ENCODE measurements around the gene RBM20. TPM values are rescaled to one million over a fixed set of nuclear protein-coding genes. Genes with fewer than 3 reads are reported as not detected.

The RBM20 gene
- total RNA-seq, 1 donor, result 1.0 TPM

GRCh38 chr10:110805292-110805691, 161.2 kb downstream of the RBM20 start:
- H3K27me3 ChIP-seq (ENCODE audit: insufficient read depth, low read length), result no peaks in the 10 kb centered on the region
- peaks cover 24% of the 10 kb centered on the region for H3K4me1 ChIP-seq (ENCODE audit: insufficient read depth, low read length)
- no peak overlapping the region for H3K4me3 ChIP-seq (ENCODE audit: low read length)
- H3K9me3 ChIP-seq (ENCODE audit: low read depth, low read length), result no peaks in the 10 kb centered on the region

GRCh38 chr10:110806335-110806734, 162.2 kb downstream of the RBM20 start:
- peaks cover 24% of the 10 kb centered on the region for H3K4me1 ChIP-seq (ENCODE audit: insufficient read depth, low read length)
- H3K9me3 ChIP-seq (ENCODE audit: low read depth, low read length), result no peaks in the 10 kb centered on the region
- no peak overlapping the region for H3K4me3 ChIP-seq (ENCODE audit: low read length)
- H3K27me3 ChIP-seq (ENCODE audit: insufficient read depth, low read length), result no peaks in the 10 kb centered on the region

DNA sequence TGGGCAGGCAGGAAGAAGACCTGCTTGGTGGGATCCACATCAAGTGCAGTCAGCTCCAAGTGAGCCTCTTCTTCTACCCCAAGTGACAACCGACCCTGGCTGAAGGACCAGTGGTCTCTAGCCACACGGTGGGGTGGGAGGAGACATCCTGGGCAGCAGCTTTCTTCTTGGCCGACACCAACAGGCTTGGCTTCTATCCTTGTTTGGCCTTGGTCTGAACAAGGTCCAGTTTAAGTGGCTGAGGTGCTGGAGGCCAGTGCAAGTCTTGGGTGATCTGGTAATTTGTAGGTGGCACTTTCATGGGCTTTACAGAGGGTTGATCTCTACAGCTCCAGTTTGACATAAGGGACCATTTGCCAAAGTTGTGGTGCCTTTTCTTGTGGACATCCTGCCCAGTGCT, 164.0 kb downstream of the RBM20 start:
- peaks cover 13% of the 10 kb centered on the region for H3K4me1 ChIP-seq (ENCODE audit: insufficient read depth, low read length)
- no peaks in the 10 kb centered on the region for H3K9me3 ChIP-seq (ENCODE audit: low read depth, low read length)
- no peak overlapping the region for H3K4me3 ChIP-seq (ENCODE audit: low read length)
- H3K27me3 ChIP-seq (ENCODE audit: insufficient read depth, low read length), result no peaks in the 10 kb centered on the region

- no peaks in the 10 kb centered on the region for H3K9me3 ChIP-seq (ENCODE audit: low read depth, low read length)
- H3K4me1 ChIP-seq (ENCODE audit: insufficient read depth, low read length), result peaks cover 8% of the 10 kb centered on the region
- H3K27me3 ChIP-seq (ENCODE audit: insufficient read depth, low read length), result no peaks in the 10 kb centered on the region
- H3K4me3 ChIP-seq (ENCODE audit: low read length), result no peak overlapping the region
Measured at GRCh38 chr10:110808615-110809014, 164.5 kb downstream of the RBM20 start.

GRCh38 chr10:110810625-110811024, 166.5 kb downstream of the RBM20 start:
- no peak overlapping the region for H3K4me3 ChIP-seq (ENCODE audit: low read length)
- no peaks in the 10 kb centered on the region for H3K27me3 ChIP-seq (ENCODE audit: insufficient read depth, low read length)
- no peaks in the 10 kb centered on the region for H3K4me1 ChIP-seq (ENCODE audit: insufficient read depth, low read length)
- no peaks in the 10 kb centered on the region for H3K9me3 ChIP-seq (ENCODE audit: low read depth, low read length)

GRCh38 chr10:110811791-110812581, 167.8 kb downstream of the RBM20 start:
- Histone ChIP-seq H3K4me1 (ENCODE audit: insufficient read depth, low read length) (no peaks in the 10 kb centered on the region), H3K4me3 (ENCODE audit: low read length) (no peak overlapping the region), H3K9me3 (ENCODE audit: low read depth, low read length) (no peaks in the 10 kb centered on the region), H3K27me3 (ENCODE audit: insufficient read depth, low read length) (no peaks in the 10 kb centered on the region)

GRCh38 chr10:110812583-110812982, 168.4 kb downstream of the RBM20 start:
- Histone ChIP-seq H3K4me3 (ENCODE audit: low read length) (no peak overlapping the region), H3K4me1 (ENCODE audit: insufficient read depth, low read length) (no peaks in the 10 kb centered on the region), H3K27me3 (ENCODE audit: insufficient read depth, low read length) (no peaks in the 10 kb centered on the region), H3K9me3 (ENCODE audit: low read depth, low read length) (no peaks in the 10 kb centered on the region)

DNA sequence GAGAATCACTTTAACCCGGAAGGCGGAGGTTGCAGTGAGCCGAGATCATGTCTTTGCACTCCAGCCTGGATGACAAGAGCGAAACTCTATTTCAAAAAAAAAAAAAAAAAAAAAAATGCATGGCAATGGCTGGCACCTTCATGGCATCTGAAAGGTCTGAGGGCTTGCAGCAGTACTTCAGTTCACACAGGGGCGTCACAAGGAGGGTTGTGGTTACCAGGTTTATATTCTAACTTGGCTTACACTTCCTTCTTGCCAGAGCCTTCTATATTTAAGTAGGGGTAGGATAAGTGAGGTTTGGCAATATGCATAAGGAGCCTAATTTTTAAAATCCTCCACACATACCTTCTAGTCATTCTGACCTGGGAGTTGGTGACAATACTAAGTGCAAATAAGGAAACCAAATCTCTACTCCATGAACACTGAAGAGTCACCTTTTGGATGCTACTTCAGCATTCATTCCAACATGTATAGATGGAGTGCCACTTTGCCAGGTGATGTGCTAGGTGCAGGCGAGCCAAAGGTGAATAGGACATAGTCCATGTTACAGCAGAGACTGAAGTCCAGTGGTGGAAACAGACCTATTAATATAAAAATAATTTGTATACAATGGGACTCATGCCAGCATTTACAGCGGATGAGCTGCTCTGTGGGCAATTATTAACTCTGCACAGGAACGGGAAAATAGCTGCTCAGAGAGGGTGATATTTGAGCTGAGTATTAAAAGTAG, 169.8 kb downstream of the RBM20 start:
- H3K4me1 ChIP-seq (ENCODE audit: insufficient read depth, low read length), result no peaks in the 10 kb centered on the region
- no peaks in the 10 kb centered on the region for H3K27me3 ChIP-seq (ENCODE audit: insufficient read depth, low read length)
- H3K9me3 ChIP-seq (ENCODE audit: low read depth, low read length), result no peaks in the 10 kb centered on the region
- H3K4me3 ChIP-seq (ENCODE audit: low read length), result no peak overlapping the region

GRCh38 chr10:110815354-110816004, 171.3 kb downstream of the RBM20 start:
- no peak overlapping the region for H3K4me3 ChIP-seq (ENCODE audit: low read length)
- no peaks in the 10 kb centered on the region for H3K9me3 ChIP-seq (ENCODE audit: low read depth, low read length)
- H3K4me1 ChIP-seq (ENCODE audit: insufficient read depth, low read length), result no peaks in the 10 kb centered on the region
- H3K27me3 ChIP-seq (ENCODE audit: insufficient read depth, low read length), result no peaks in the 10 kb centered on the region

GRCh38 chr10:110817614-110818013, 173.5 kb downstream of the RBM20 start:
- H3K4me1 ChIP-seq (ENCODE audit: insufficient read depth, low read length), result no peaks in the 10 kb centered on the region
- H3K9me3 ChIP-seq (ENCODE audit: low read depth, low read length), result no peaks in the 10 kb centered on the region
- no peaks in the 10 kb centered on the region for H3K27me3 ChIP-seq (ENCODE audit: insufficient read depth, low read length)
- H3K4me3 ChIP-seq (ENCODE audit: low read length), result no peak overlapping the region

DNA sequence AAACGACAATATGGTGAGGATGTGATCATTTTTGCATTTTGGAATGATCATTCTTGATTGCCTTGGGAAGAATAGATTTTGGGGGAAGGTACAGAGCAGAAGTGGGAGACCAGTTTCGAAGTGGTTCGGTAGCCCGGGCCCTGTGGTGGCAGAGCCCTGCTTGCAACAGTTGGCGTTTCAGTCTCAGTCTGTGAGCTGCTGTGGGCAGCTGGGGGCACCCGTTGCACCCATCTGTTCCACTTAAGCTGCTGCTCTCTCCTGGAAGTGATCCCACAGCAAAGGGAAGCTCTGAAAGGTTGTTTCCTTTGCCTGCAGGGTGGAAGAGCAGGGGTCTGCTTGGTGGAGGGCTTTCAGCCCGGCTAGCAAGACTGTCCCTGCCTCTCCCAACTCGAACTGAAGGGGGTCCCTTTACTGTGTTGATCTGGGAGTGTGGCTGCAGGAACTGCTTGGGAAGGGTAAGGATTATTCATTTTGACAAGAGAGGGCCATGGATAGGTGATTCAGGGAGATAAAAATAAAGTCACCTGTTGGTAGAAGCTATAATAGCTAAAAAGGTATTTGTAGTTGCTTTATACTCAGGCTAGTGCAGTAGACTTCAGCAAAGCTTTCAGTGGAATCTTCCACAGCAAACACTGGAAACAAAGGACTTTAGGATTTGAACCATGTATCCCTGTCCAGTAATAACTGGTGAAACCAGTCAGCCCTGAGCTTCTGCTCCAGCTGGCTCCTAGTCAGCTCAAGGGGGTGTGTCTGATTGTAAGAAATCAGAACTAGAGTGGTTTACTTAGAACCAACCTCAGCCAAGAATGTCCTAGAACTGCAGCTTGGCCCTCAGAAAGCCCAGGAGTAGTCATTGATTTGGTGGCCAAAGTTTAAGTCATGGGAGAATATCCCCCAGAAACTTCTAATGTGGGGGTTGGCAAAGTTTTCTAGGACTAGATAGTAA, 174.4 kb downstream of the RBM20 start:
- no peaks in the 10 kb centered on the region for H3K4me1 ChIP-seq (ENCODE audit: insufficient read depth, low read length)
- no peaks in the 10 kb centered on the region for H3K9me3 ChIP-seq (ENCODE audit: low read depth, low read length)
- H3K4me3 ChIP-seq (ENCODE audit: low read length), result no peak overlapping the region
- H3K27me3 ChIP-seq (ENCODE audit: insufficient read depth, low read length), result no peaks in the 10 kb centered on the region

DNA sequence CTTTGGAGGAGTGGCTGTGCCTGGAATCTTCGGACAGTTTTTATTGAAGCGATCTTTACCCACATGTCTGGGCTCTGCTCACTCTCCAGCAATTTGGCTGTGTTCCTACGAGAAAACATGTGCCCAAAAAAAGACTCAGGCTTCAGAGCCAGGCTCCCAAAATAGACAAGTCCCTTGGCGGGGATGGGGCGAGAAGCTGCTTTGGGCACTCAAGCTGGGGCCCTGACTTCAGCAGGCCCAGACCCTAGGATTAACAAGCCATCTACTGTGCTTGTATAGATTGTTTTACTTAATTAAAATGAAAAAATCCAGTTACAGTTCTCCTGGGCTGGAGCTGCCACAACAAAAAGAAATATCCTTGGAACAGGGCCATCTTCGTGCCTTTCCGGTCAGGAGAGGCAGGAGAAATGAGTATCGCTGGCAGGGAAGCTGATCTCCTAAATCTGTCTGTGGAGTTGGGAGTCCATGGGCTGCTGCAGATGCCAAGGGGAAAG, 176.2 kb downstream of the RBM20 start:
- no peaks in the 10 kb centered on the region for H3K9me3 ChIP-seq (ENCODE audit: low read depth, low read length)
- no peaks in the 10 kb centered on the region for H3K4me1 ChIP-seq (ENCODE audit: insufficient read depth, low read length)
- H3K4me3 ChIP-seq (ENCODE audit: low read length), result no peak overlapping the region
- H3K27me3 ChIP-seq (ENCODE audit: insufficient read depth, low read length), result no peaks in the 10 kb centered on the region

DNA sequence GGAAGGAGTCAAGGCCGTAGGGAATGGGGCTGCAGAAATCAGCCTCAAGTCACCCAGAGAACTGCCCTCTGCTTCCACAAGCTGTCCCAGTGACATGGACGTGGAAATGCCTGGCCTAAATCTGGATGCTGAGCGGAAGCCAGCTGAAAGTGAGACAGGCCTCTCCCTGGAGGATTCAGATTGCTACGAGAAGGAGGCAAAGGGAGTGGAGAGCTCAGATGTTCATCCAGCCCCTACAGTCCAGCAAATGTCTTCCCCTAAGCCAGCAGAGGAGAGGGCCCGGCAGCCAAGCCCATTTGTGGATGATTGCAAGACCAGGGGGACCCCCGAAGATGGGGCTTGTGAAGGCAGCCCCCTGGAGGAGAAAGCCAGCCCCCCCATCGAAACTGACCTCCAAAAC, 177.4 kb downstream of the RBM20 start:
- no peaks in the 10 kb centered on the region for H3K4me1 ChIP-seq (ENCODE audit: insufficient read depth, low read length)

GRCh38 chr10:110822035-110822711, 178.0 kb downstream of the RBM20 start:
- no peaks in the 10 kb centered on the region for H3K4me1 ChIP-seq (ENCODE audit: insufficient read depth, low read length)
- no peaks in the 10 kb centered on the region for H3K9me3 ChIP-seq (ENCODE audit: low read depth, low read length)
- no peaks in the 10 kb centered on the region for H3K27me3 ChIP-seq (ENCODE audit: insufficient read depth, low read length)
- no peak overlapping the region for H3K4me3 ChIP-seq (ENCODE audit: low read length)

More for the DNA sequence above, 177.4 kb downstream of the RBM20 start:
- H3K27me3 ChIP-seq (ENCODE audit: insufficient read depth, low read length), result no peaks in the 10 kb centered on the region
- no peak overlapping the region for H3K4me3 ChIP-seq (ENCODE audit: low read length)
- H3K9me3 ChIP-seq (ENCODE audit: low read depth, low read length), result no peaks in the 10 kb centered on the region
